Peyer's patch (tissue), 4 donors: ENCODE measurements around the gene RPL18.

Experiments
- POLR2A ChIP-seq, 2 donors: fragments of 450-650 bp; IDR thresholded peaks; one replicate each; pipeline ENCODE4 v1.5.1; 2017; ENCODE audit warnings: antibody characterized with exemption in 2 of 2, mild to moderate bottlenecking in 2 of 2, moderate library complexity in 2 of 2
- TF ChIP-seq, protein P1 (sequence below), 6 experiments: fragments of 450-650 bp in 4 of 6; fragments of 200-600 bp in 2 of 6; sonication (generic) in 1 of 6; IDR thresholded peaks; one replicate each; pipeline ENCODE4 v1.5.1; 2017 to 2019; ENCODE audit warnings: antibody characterized with exemption in 6 of 6, mild to moderate bottlenecking in 3 of 6, moderate library complexity in 1 of 6

DNA sequence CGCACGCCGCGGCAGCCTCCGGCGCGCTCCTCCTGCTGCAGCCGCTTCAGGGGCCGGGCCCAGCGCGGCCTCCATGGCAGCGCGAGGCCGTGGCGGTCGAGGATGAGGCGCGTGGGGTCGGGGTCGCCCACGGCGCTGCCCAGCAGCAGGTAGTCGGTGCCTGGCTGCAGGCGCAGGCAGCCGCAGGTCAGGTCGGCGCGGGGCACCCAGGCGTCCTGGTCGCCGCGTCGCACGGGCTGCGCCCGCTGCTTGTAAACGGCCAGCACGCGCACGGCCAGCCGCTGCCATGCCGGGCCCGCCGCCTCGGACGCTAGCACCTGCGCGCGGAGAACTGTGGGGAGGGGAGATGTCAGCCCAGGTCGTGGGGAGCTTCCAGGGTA is 42.7 kb upstream of the RPL18 start:
- TF ChIP-seq, protein P1, sequence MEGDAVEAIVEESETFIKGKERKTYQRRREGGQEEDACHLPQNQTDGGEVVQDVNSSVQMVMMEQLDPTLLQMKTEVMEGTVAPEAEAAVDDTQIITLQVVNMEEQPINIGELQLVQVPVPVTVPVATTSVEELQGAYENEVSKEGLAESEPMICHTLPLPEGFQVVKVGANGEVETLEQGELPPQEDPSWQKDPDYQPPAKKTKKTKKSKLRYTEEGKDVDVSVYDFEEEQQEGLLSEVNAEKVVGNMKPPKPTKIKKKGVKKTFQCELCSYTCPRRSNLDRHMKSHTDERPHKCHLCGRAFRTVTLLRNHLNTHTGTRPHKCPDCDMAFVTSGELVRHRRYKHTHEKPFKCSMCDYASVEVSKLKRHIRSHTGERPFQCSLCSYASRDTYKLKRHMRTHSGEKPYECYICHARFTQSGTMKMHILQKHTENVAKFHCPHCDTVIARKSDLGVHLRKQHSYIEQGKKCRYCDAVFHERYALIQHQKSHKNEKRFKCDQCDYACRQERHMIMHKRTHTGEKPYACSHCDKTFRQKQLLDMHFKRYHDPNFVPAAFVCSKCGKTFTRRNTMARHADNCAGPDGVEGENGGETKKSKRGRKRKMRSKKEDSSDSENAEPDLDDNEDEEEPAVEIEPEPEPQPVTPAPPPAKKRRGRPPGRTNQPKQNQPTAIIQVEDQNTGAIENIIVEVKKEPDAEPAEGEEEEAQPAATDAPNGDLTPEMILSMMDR (IDR thresholded peaks at IDR 0.05), result no peak
- TF ChIP-seq POLR2A (IDR thresholded peaks at IDR 0.05), result no peak
